SU-DHL-6 (cell line): ENCODE measurements around the gene UCN.

Experiments
- H2AFZ ChIP-seq: fragments of 200-600 bp; sonication (generic); 2 replicates; pipeline ENCODE4 v1.6.1; 2014; ENCODE audit warnings: low read depth, mild to moderate bottlenecking, moderate library complexity, mixed read lengths, antibody characterized with exemption, low read length; ENCODE audit not compliant: severe bottlenecking
- H3F3A ChIP-seq: fragments of 200-600 bp; shearing (Covaris generic); 2 replicates; pipeline ENCODE4 v1.6.0; 2016; ENCODE audit warnings: antibody characterized with exemption, mild to moderate bottlenecking; ENCODE audit not compliant: insufficient read depth
- H3K27ac ChIP-seq: fragments of 200-600 bp; sonication (generic); 2 replicates; pipeline ENCODE4 v1.5.1; 2016; ENCODE audit warnings: low read depth, mild to moderate bottlenecking, low read length, moderate library complexity, mixed read lengths
- H3K27me3 ChIP-seq: fragments of 200-600 bp; sonication (generic), shearing (Covaris generic); 2 replicates; pipeline ENCODE4 v1.6.0; 2014; ENCODE audit warnings: mild to moderate bottlenecking, low read length
- H3K36me3 ChIP-seq: fragments of 200-600 bp; sonication (generic); 2 replicates; pipeline ENCODE4 v1.6.1; 2014; ENCODE audit warnings: mild to moderate bottlenecking, low read length, mixed read lengths
- H3K4me2 ChIP-seq: fragments of 300-600, 200-600 bp; shearing (Covaris generic), sonication (generic); 2 replicates; pipeline ENCODE4 v1.6.0; 2014; ENCODE audit warnings: low read length, low read depth, mild to moderate bottlenecking; ENCODE audit not compliant: poor library complexity, severe bottlenecking
- H3K4me3 ChIP-seq: fragments of 200-600 bp; sonication (generic); 2 replicates; pipeline ENCODE4 v1.5.1; 2014; ENCODE audit warnings: antibody characterized with exemption, low read length, mild to moderate bottlenecking, mixed read lengths; ENCODE audit not compliant: insufficient read depth, poor library complexity, severe bottlenecking
- H3K79me2 ChIP-seq: fragments of 200-600 bp; sonication (generic); 2 replicates; pipeline ENCODE4 v1.6.1; 2014; ENCODE audit warnings: mild to moderate bottlenecking, low read length, moderate library complexity; ENCODE audit not compliant: insufficient read depth
- H3K9ac ChIP-seq: fragments of 200-600 bp; sonication (generic); 2 replicates; pipeline ENCODE4 v1.7.0; 2014; ENCODE audit warnings: mild to moderate bottlenecking, low read length
- H3K9me2 ChIP-seq: fragments of 200-600 bp; sonication (generic); replicated peaks from 2 replicates; pipeline ENCODE4 v1.6.1; 2014; ENCODE audit warnings: low read length; ENCODE audit not compliant: insufficient read depth
- H3K9me3 ChIP-seq: fragments of 200-600 bp; sonication (generic); 2 replicates; pipeline ENCODE4 v1.6.1; 2014; ENCODE audit warnings: low read length, mixed read lengths; ENCODE audit not compliant: insufficient read depth
- H4K20me1 ChIP-seq: fragments of 200-600 bp; sonication (generic); 2 replicates; pipeline ENCODE4 v1.6.1; 2014; ENCODE audit warnings: low read depth, mild to moderate bottlenecking, antibody characterized with exemption, low read length, moderate library complexity, mixed read lengths
- CTCF ChIP-seq: fragments of 200-600 bp; sonication (generic); IDR thresholded peaks from one replicate; pipeline ENCODE4 v1.5.1; 2017; ENCODE audit warnings: antibody characterized with exemption, mild to moderate bottlenecking, low read length, moderate library complexity; ENCODE audit not compliant: insufficient read depth, poor library complexity, severe bottlenecking
- EZH2phosphoT487 ChIP-seq: fragments of 200-600 bp; sonication (generic), shearing (Covaris generic); conservative IDR thresholded peaks from 2 replicates; pipeline ENCODE4 v1.6.1; 2018; ENCODE audit warnings: mild to moderate bottlenecking, antibody characterized with exemption, low read length, moderate library complexity, mixed read lengths

The UCN gene

GRCh38 chr2:27316655-27317412 lies 8.6 kb upstream of the UCN start:
- H3K36me3 ChIP-seq: no peaks in the 10 kb centered on the region
- no peak overlapping the region for H3K4me3 ChIP-seq
- no peak overlapping the region for H3K4me2 ChIP-seq
- H2AFZ ChIP-seq: no peak overlapping the region
- no peak overlapping the region for H3K9ac ChIP-seq
- no peaks in the 10 kb centered on the region for H4K20me1 ChIP-seq
- TF ChIP-seq CTCF (no peak), EZH2phosphoT487 (no peak)
- no peaks in the 10 kb centered on the region; the same call in 1 of the 2 replicates for H3F3A ChIP-seq
- no peaks in the 10 kb centered on the region for H3K9me2 ChIP-seq
- no peaks in the 10 kb centered on the region for H3K79me2 ChIP-seq
- H3K27ac ChIP-seq: no peak overlapping the region
- no peaks in the 10 kb centered on the region for H3K9me3 ChIP-seq
- no peaks in the 10 kb centered on the region for H3K27me3 ChIP-seq

GRCh38 chr2:27315122-27315521 lies 6.9 kb upstream of the UCN start:
- H3K4me3 ChIP-seq: no peak overlapping the region
- no peaks in the 10 kb centered on the region for H3K36me3 ChIP-seq
- H3K27me3 ChIP-seq: no peaks in the 10 kb centered on the region
- H3K4me2 ChIP-seq: no peak overlapping the region
- H4K20me1 ChIP-seq: no peaks in the 10 kb centered on the region
- no peak overlapping the region for H3K9ac ChIP-seq
- no peaks in the 10 kb centered on the region for H3K9me3 ChIP-seq
- no peaks in the 10 kb centered on the region for H3F3A ChIP-seq
- H3K9me2 ChIP-seq: no peaks in the 10 kb centered on the region
- H3K79me2 ChIP-seq: no peaks in the 10 kb centered on the region
- TF ChIP-seq CTCF (no peak), EZH2phosphoT487 (no peak)
- H3K27ac ChIP-seq: no peak overlapping the region
- H2AFZ ChIP-seq: no peak overlapping the region

GRCh38 chr2:27314709-27315108 lies 6.5 kb upstream of the UCN start:
- no peak overlapping the region for H3K4me2 ChIP-seq
- H3K9me2 ChIP-seq: no peaks in the 10 kb centered on the region
- H3K9me3 ChIP-seq: no peaks in the 10 kb centered on the region
- H3K9ac ChIP-seq: no peak overlapping the region
- no peaks in the 10 kb centered on the region for H3F3A ChIP-seq
- H3K79me2 ChIP-seq: no peaks in the 10 kb centered on the region
- H3K36me3 ChIP-seq: no peaks in the 10 kb centered on the region
- no peak overlapping the region for H2AFZ ChIP-seq
- TF ChIP-seq EZH2phosphoT487 (no peak), CTCF (no peak)
- no peaks in the 10 kb centered on the region for H4K20me1 ChIP-seq
- H3K27ac ChIP-seq: no peak overlapping the region
- H3K27me3 ChIP-seq: no peaks in the 10 kb centered on the region
- no peak overlapping the region for H3K4me3 ChIP-seq
